Transverse colon (tissue), 4 donors: Measurements from ENCODE around the gene HLA-B.

ENCODE experiments used
- CTCF ChIP-seq, 5 experiments: fragments of 200-600 bp in 3 of 5; fragments of 450-650 bp in 2 of 5; sonication (generic) in 3 of 5; IDR thresholded peaks; 1 replicate in 2 of 5; 2 replicates in 3 of 5; pipeline ENCODE4 v1.5.1; 2016 to 2017; ENCODE audit warnings: antibody characterized with exemption in 5 of 5, inconsistent platforms in 3 of 5, mild to moderate bottlenecking in 2 of 5, moderate library complexity in 1 of 5
- POLR2A ChIP-seq: fragments of 450-650 bp; IDR thresholded peaks from one replicate; pipeline ENCODE4 v1.6.1; 2016; ENCODE audit warnings: antibody characterized with exemption, mild to moderate bottlenecking, moderate library complexity
- POLR2AphosphoS5 ChIP-seq, 3 donors: sonication (generic); formaldehyde crosslinking; IDR thresholded peaks; one replicate each; pipeline ENCODE4 v1.6.1; 2016; ENCODE audit warnings: antibody characterized with exemption in 3 of 3

- TF ChIP-seq CTCF (IDR thresholded peaks at IDR 0.05): no peak
- no peak for TF ChIP-seq POLR2AphosphoS5 (IDR thresholded peaks at IDR 0.05)
- TF ChIP-seq POLR2A: no peak
Measured at GRCh38 chr6:31386977-31387376, 30.0 kb upstream of the HLA-B start.
